Measurements from ENCODE around the gene HSF2BP.
A peak's percentile ranks its signal among the peaks of the same experiment; 100 is the strongest.
"Not testable (repeated sequence)": the region's sequence is repeated elsewhere in the genome, so short reads cannot be mapped to it uniquely, and the experiment has no call there.

The HSF2BP gene

GRCh38 chr21:43596616-43597015, 62.7 kb downstream of the HSF2BP start:
- DNase-seq = no peak

GRCh38 chr21:43595769-43596168, 63.5 kb downstream of the HSF2BP start:
- not testable (repeated sequence) for DNase-seq

- no peak for DNase-seq
Measured at GRCh38 chr21:43593078-43593477, 66.2 kb downstream of the HSF2BP start.

- DNase-seq = peak; percentile 70
Measured at GRCh38 chr21:43591571-43591970, 67.7 kb downstream of the HSF2BP start.

GRCh38 chr21:43590194-43590593, 69.1 kb downstream of the HSF2BP start:
- DNase-seq = peak; percentile 79

- DNase-seq = no peak
Measured at GRCh38 chr21:43588957-43589356, 70.3 kb downstream of the HSF2BP start.

GRCh38 chr21:43585924-43586413, 73.3 kb downstream of the HSF2BP start:
- peak; percentile 100 for DNase-seq

- no peak for DNase-seq
Measured at GRCh38 chr21:43585514-43585913, 73.8 kb downstream of the HSF2BP start.

GRCh38 chr21:43581453-43581852, 77.8 kb downstream of the HSF2BP start:
- no peak for DNase-seq

GRCh38 chr21:43578677-43579303, 80.5 kb downstream of the HSF2BP start:
- no peak for DNase-seq

- DNase-seq = no peak
Measured at GRCh38 chr21:43575473-43575844, 83.8 kb downstream of the HSF2BP start.

- DNase-seq = no peak
Measured at GRCh38 chr21:43574741-43575472, 84.4 kb downstream of the HSF2BP start.

- DNase-seq = no peak
Measured at GRCh38 chr21:43573921-43574320, 85.4 kb downstream of the HSF2BP start.

- DNase-seq = no peak
Measured at GRCh38 chr21:43572446-43572845, 86.8 kb downstream of the HSF2BP start.

GRCh38 chr21:43571976-43572375, 87.3 kb downstream of the HSF2BP start:
- DNase-seq = no peak

GRCh38 chr21:43570195-43570594, 89.1 kb downstream of the HSF2BP start:
- not testable (repeated sequence) for DNase-seq

- not testable (repeated sequence) for DNase-seq
Measured at GRCh38 chr21:43562451-43562850, 96.8 kb downstream of the HSF2BP start.

GRCh38 chr21:43540561-43540960, 118.7 kb downstream of the HSF2BP start:
- DNase-seq = not testable (repeated sequence)

GRCh38 chr21:43522495-43523131, 136.7 kb downstream of the HSF2BP start:
- DNase-seq = not testable (repeated sequence)

- not testable (repeated sequence) for DNase-seq
Measured at GRCh38 chr21:43517701-43518100, 141.6 kb downstream of the HSF2BP start.

- DNase-seq = not testable (repeated sequence)
Measured at GRCh38 chr21:43516860-43517627, 142.2 kb downstream of the HSF2BP start.

GRCh38 chr21:43516295-43516847, 142.9 kb downstream of the HSF2BP start:
- DNase-seq = not testable (repeated sequence)

GRCh38 chr21:43514834-43515233, 144.5 kb downstream of the HSF2BP start:
- not testable (repeated sequence) for DNase-seq

Data from EL (cell line).